ENCODE data around the gene TOMM40L.

TOMM40L gene

DNA sequence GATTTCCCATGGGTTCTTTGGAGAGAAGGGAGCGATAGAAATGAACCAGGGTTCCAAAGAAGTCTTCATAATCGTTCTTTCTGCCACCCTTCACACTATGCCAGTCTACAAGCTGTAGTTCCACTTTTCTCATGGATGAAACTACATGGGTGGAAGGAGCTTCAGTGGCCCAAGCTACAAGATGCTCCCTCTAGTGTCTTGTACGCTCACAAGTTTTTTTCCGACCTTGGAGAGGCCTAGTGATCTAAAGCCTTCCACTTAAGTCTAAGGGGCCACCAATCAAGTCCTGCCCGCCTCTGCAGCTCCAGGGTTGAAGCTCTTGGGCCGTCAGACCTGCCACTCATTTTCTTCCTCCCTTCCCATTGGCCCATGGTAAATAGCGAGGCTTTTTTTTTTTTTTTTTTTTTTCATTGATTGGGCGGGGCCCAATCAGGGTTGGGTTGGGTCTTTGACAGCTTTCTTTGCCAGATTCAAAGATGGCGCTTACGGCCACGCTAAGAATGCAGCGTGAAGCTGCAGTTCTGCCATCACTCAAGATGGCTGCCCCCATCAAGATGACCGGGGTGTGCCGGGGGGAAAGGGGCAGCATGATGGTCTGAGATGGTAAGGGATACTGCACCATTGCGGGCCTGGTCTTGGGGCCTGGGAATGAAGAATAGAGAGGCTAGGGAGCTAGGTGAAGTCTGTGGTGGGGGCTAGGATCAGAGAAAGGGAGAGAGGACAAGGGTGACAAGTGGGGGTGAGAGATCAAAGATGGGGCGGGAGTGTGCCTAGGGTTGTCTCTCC lies at the start of gene TOMM40L:
TOMM40L (plus strand) TSS at position 527 of the 786 bp plus-strand sequence. CDS start 430 bp downstream, outside the sequence.
- peak; percentile 99 for DNase-seq

DNA sequence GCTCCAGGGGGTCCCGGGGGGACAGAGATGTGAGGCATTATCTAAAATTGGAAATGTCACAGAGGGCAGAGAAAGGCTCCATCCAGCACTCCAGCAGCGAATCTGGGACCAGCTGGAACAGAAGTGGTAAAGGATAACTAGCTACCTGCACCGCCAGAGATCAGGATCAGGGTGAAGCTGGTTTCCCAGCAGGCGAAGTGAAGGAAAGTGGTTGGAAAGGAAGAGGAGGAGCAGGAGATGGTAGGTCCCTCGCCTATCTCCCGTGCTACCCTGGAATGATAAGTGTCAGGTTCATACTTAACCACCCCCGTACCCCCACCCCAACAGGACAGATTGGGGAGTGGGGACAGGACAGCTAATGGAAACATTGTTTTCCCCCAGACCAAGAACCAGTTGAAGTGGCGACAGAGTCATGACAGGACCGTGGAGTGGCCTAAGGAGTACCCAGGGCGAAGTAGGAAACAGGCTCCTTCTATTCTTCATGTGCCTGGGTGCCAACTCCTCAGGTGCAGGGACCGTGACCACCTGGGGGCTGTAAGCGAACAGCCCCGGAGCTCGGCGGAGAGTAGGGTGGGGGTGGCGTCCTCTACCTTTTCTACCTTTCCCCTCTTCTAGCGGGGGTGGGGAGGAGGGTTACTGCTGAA lies 49.3 kb upstream of the TOMM40L start:
- no peak for DNase-seq

DNA sequence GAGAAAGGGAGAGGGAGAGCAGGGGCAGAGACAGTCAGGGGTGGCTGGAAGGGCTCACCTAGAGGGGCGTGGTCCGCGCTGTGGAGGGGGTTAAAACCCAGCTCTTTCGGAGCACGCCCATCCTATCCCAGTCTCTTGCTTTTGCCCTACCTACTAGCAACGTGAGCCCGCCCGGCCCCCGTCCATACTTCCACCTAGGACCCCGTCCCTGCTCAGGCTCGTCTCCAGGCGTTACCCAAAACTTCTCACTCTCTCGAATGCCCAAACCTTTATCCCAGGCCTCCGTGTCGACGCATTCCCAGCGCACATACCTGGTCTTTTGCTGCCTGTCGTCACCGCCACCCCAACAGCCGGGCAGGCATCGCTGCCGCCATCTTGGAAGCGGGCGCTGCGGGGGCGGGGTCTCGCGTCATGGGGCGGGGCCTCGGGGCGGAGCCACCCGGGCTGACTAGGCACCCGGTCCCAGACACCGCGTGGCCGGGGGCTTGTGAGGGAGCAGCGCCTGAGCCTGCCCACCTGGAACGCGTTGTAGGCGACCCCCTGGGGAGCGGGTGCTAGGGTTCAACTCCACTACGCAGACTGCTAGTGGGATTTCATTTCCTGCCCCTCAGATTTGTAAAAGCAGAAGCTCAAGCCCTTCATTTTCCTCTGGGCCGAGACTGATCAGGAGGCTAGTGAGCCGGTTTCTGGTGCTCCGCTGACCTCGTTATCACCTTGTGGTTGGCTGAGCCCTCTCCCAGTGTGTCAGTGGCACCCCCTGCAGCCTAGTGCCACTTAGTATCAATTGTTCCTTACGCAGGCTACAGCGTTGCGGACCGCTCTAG lies 48.5 kb upstream of the TOMM40L start, which contains the start of gene B4GALT3:
B4GALT3 (minus strand) TSS at position 396 of the 824 bp plus-strand sequence. CDS start 1,447 bp downstream, outside the sequence.
- DNase-seq: peak; percentile 81

DNA sequence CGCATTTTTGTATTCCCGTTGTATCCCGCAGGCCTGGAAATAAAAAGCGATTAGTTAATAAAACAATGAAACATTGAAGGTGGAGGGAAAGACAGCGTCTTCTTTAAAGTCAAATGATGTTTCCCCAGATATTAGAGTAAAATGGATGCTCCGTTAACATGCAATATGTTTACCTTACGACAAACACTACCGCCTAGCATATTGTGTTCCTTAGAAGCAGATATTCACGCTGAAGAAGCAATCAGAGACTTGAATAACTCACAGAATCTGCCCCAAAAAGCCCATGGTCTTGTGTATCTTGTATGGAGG lies 48.0 kb upstream of the TOMM40L start:
- DNase-seq: no peak

DNA sequence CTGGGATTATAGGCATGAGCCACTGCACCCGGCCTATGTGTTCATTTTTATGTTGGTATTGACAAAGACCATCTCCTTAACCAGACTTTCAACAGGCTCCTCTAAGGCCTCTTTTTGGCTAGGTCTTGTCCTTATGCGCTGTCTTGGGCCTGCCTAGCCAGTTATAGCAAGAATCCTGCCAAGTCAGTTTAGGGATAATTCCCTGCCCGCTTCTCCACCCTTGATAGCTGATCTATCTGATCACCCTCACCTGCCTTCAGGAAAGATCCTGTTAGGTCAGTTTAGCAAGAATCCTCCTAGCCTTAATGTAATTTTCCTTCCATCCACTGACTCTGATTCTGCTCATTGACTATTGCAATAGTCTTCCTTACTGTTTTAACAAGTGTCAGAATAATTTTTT lies 46.2 kb upstream of the TOMM40L start:
- no peak for DNase-seq

DNA sequence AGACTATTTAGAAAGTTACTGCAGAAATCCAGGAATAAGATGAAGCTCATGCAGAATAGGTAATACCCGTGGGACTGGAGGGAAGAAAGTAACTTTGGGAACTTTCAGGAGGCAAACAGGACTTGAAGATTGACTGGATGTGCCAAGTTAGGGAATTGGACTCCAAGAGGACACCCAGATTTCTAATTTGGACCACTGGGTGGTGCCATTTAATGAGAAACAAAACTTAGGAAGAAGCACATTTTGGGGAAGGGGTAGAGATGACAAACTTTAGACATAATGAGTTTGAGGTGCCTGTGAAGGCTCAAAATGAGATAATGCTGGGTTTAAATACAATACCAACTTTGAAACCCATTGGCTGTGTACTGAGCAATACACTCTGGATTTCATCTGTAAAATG lies 45.2 kb upstream of the TOMM40L start:
- no peak for DNase-seq

DNA sequence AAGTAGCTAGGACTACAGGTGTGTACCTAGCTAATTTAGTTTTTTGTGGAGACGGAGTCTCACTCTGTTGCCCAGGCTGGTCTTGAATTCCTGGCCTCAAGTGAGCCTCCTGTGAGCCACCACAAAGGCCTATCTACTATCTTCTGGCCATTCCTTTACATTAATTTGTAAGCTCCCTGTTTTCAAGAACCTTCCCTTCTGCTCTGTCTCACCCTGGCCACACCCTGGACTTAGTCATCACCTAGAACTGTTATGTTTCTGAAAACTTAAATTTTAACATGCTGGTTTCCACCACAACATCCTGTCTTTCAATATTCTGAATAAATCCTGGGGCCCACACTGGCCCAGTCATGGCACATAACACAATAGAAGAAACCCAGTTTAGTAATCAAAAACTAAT lies 43.6 kb upstream of the TOMM40L start:
- no peak for DNase-seq

DNA sequence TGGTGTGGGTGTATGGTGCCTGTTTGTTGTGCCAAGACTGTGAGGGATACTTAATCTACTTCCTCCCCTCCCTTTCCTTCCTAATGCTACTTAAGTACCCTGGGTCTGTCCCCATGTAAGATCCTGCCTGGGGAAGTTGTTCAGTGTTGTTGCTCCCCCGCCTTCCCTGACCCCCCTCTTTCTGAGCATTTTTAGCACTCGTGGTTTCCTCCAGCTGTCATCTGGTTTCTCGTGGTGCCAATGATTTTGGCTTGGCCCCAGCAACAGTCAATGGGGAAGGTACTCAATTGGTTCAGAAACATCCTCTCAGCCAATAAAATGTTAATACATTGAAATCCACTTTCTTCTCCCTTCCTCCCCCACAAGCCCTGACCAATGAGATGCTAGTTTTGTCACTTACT lies 40.6 kb upstream of the TOMM40L start:
- peak; percentile 93 for DNase-seq

DNA sequence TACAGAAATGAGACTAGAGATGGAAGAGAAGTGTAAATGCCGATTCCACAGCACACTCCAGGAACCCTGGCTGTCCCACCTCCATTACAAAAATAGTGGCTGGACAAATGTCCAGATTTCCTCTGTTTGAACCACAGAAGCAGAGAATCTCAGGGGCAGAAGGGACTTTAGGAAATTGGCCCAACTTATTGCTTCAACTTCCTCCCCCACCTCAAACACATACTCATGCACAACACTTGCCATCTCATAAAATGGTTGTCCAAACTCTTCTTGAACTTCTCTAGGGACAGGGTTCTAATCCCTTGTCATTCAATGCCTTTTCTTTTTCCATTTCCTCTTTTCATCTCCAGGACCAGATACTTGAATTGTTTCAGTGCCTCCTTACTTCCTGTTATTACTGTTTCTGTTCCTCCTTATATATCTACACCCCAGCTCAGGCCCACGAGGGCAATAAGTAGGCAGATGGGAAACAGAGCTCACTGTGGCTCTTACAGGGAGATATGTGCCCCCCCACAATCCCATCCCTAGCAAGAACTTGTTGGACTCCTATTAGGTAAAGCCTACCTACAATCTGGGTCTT lies 40.0 kb upstream of the TOMM40L start:
- DNase-seq: no peak

DNA sequence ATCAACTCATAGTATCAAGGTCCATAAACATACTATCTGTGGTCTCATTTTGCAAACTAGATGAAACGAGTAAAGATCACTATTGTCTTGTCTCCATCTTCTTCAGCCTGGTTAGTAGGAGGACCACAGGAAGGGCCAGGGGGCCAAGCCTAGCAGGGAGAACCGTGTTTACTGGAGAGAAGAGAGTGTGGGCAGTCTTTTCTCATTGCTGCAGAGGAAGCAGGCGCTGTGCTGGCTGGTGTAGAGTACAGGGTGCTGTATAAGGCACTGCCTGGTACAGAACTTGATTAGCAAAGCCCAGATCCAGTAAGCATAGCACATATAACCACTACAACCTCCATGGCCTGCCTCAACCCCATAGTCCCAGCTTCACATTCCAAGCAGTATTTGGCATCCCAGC lies 38.5 kb upstream of the TOMM40L start:
- DNase-seq: no peak

DNA sequence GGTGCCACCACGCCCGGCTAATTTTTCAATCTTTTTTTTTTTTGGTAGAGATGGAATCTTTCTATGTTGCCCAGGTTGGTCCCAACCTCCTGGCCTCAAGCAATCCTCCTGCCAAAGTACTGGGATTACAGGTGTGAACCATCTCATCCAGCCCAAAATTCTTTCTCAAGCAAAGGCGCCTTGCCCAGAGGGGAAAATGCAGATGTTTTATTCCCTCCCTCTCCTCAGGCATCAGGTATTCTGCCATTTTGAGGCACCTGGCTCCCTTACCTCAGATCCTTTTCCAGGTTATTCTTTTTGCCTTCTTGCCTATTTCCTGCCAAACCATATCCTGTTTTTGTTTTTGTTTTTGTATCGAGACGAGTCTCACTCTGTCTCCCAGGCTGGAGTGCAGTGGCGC lies 37.5 kb upstream of the TOMM40L start:
- DNase-seq: no peak

DNA sequence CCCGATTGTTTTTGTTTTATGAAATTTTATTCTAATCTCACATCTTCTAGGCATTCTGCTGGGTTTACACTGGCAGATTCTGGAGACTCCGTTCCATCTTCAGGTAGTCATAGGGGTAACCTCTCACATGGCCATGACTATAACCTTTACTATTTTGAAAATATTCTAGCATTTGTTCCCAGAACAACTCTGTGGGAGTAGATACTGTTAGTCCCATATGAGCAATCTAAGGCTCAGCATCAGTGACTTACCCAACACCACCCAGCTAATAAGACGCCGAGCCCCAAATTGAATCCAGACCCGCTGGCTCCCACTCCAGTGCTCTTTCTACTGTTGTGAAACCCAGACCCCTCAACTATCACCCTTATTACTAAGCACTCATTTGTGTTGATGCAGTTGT lies 36.8 kb upstream of the TOMM40L start:
- no peak for DNase-seq

DNA sequence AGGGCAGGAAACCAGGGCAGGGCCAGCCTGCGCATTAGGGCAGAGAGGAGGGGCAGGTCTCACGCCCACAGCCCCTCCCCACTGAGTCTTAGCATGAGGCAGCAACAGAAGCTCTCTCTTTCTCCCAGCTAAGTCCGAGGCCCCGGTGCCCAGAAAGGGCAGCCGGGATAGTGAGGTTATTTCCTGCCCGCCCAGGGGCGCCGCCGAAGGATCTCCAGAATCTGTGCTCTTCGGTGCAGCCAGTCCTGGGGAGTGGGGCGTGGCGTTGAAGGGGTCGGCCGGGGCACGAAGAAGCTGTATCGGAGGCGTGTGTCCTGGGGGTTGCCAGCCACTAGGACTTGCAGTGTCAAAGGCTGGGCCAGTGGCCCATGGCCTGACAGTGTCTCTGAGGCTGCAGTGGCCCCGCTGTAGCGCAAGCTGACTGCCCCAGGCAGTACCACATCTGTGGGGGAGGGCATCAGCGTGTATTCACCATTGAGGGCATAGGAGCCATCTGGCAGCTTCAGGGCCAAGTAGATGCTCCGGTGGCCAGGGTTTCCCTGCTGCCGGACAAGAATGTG lies 34.8 kb upstream of the TOMM40L start:
- DNase-seq: no peak

DNA sequence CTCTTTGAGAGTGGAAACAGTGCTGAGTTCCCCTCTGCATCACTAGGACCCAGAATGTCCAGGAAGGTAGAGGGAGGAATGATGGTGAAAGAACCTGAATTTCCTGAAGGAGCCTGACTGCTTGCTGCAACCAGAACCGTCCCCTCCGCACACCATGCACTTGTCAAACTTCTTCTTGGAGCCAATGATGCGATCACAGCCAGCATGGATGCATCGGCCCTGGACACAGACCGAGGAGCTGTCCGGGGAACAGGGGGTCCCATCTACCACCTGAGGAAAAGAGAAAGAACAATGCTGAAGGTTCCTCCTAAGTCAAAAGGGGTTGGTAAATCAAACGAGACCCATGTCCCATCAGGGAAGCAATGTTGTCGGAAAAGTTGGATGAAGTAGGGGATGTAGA lies 33.9 kb upstream of the TOMM40L start:
- DNase-seq: no peak

DNA sequence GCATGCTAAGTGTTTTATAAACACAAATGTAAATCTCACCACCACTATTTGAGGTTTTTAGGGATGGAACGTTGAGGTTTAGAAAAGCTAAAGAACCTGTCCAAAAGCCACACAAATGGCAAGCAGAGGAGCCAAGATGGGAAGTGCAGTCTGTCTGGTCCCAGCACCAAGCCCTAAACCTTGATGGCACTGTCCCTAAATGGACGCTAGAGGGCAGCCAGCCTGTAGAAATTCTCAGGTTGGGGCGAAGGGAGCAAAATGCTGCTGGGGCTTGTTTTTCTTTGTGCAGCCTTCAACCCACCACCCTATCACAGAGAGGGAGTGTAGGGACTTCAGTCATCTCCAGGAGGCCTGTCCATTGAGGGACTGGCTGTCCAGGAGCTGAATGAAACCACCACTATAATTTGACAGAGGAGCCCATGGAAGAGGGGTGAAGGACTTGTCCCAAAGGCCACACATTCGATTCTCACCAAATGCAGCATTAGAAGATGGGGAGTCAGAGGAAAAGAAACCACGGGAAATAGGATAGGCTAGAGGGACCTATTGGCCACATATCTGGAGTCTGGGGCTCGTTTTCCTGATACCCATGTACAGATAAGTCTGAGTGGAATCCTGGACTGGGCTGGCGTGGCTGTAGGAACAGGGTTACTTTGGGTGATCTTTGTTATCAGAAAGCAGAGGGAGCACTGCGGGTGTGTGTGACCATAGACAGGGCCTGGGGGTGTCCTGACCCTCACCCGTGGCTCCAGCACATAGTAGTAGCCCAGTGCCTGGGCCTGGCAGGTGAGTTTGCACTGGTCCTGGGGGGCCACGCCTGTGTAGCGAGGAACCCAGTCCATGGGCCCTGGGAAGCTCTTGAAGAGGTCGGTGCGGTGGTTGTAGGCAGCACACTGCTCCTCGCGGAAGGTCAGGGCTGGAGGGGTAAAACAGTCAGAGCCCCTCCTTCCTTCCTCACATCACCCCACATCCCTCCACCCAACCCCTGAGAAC lies 33.1 kb upstream of the TOMM40L start:
- DNase-seq: peak; percentile 79

DNA sequence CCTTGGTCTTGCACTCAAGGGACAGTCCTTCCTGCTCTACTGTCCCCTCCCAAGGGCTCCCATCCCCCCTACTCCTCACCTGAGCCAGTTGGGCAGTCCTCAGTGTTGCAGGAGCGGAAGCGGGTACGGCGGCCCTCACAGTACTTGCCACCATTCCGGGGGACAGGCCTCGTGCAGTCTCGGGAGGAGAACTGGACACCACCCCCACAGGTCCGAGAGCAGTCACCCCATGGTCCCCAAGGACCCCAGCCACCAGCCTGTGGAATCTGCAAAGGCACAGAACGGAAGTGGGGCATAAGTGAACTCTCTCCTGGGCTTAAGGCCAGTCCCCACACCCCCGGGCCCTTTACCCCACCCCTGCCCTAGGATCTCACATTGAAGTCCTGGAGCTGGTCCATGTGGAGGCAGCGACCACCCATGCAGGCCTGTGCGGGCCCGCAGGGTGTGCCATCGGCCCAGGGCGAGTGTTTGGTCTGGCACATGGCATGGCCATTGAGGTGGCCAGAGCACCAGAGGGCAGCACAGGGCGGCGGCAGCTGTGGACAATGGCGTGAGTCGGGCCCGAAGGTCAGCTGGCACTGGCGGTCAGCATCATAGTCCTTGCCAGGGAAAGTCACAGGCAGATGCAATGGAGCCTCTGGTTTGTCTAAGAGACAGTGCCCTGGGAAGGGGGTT lies 32.2 kb upstream of the TOMM40L start:
- DNase-seq: no peak

DNA sequence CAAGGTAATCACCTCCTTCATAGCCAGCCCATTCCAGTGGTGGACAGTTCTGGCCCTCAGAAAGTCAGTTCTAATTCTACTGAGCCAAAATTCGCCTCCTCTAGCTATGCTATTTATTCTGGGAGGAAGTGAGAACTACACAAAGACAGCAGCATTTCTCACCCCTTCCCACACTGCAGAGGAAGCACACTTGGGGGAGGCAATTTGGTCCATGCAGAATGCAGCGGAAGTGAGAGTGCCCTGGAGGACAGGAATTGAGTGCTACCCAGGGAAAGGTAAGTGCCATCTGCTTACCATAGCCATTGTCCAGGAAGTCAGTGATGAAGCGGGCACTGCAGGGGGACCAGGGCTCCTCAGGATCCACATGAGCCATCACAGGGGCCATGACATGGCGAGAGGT lies 30.7 kb upstream of the TOMM40L start:
- DNase-seq: no peak

DNA sequence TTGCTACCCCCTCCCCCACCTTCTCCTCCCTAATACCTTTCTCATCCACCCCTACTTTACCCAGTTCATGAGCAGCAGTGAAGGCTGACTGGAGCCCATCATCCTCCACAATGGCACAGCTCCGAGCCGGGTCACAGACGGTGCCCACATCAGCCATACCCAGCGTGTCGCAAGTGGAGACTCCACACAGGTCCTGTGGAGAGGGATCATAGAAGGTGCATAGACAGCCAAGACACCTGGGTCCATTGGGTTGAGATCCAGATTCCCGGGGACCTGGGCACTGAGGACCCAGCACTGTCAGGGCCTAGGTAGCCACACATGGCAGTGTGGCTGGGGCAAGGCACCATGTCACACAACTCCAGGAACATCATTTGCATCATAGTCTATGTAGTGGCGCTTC lies 29.7 kb upstream of the TOMM40L start:
- no peak for DNase-seq

DNA sequence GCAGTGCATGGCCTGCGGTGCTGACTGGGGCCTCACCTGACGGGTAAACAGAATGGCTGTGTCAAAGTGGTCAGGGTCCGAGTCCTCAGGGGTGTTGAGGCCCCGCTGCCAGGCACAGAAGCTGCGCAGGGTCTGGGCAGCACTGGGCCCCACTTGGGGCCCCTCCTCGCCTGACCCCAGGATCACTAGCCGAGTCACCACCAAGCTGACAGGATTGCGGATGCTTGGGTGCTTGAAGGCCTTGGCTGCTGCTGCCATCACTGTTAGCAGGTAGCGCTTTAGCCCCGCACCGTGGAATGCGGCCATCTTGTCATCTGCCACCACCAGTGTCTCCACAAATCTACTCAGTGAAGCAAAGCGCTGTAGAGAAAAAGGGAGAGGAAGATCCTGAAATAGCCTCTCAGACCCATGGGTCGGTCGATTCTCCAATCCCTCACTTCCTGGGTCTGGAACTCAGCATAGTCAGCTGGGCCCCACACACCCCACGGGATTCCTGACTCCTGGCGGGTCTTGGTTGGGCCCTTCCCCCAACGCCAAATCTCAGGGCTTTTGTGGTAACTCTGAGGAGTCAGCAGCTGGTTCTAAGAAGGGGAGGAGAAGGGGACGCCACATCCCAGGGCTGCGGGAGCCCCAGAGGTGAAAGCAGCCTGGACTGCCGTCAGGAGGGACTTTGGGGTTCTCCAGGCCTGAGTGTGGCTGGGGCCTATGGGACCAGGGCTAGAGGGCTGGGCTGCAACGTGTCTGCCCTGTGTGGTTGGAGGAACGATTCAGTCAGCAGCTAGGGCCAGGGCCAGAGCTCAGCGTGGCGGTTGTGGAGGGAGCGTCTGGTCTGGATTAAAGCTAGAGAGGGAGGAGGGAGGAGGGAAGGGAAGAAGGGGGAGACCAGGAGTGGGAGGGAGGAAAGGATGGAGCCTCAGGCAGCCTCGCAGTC lies 29.1 kb upstream of the TOMM40L start:
- no peak for DNase-seq

DNA sequence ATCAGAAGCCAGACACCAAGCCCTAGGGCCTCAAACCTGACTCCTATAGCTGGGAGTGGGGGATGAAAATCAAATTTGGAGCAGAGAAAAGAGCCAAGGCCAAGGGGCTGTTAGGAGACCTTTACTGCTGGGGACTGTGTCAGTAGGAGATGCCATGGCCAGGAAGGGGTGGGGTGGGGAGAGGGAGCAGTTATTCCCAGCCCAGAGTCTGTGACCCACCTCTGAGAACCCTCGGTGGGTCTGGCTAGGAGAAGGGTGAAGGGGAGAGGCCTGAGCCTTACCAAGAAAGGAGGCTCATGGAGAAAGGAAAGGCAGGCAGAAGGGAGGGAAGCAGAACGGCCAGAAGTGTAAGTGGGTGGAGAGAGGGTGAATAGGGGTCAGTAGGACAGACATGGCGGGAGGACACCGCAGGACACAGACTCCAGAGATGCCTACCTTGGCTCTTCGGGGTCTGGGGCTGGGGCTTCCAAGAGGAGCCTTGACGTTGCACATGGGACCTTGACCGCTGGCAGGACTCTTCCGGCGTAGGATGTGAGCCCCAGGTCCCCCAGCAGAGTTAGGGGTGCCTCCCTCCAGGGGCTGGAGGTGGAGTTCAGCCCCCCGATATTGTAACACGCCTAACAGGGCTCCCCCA lies 28.2 kb upstream of the TOMM40L start:
- no peak for DNase-seq

Data from NCI-H2171 treated with DMSO at 0.1 percent for 48 hours (cell line).